Fibroblast of the conjunctiva (primary cell): ENCODE results near the gene NUTM2G.
"Not testable (repeated sequence)": the region's sequence is repeated elsewhere in the genome, so short reads cannot be mapped to it uniquely, and the experiment has no call there.

Source experiments
- DNase-seq: peaks from one replicate; pipeline ENCODE4 v3.0.0-alpha.2; 2010; ENCODE audit warnings: low read depth

The NUTM2G gene

DNA sequence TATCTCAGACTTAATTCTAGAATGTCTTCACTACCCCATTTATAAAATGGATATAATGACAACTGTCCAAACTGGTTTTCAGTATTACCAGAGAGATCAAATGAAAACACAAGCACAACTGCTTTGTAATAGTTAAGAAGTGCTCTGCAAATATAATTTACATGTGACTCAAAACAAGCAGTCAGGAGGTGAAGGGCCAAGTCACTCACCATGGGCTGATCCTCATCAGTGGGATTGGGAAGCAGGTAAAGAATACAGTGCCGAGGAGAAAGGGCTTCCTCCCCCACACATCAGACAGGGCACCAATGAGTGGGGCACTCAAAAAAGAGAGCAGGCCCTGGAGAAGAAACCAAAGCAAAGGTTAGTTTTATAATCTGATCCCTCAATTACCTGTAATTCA lies 20.7 kb downstream of the NUTM2G start:
- not testable (repeated sequence) for DNase-seq

DNA sequence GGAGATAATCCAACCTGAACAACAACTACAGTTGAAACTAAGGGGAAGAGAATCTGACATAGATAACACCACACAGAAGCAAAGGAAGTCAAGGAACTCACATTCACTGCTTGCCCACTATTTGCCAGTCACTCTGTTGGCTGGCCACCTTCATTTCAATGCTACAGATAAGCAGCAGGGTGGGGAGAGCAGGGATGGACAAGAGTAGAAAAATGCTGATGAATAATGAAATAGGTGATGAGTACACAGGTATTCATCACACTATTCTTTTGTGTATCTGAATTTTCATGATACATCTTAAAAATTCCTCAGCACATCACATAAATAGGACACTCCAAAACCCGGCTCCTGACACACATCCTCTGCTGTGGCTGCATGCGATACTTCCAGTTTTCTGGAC lies 21.9 kb downstream of the NUTM2G start:
- not testable (repeated sequence) for DNase-seq

DNA sequence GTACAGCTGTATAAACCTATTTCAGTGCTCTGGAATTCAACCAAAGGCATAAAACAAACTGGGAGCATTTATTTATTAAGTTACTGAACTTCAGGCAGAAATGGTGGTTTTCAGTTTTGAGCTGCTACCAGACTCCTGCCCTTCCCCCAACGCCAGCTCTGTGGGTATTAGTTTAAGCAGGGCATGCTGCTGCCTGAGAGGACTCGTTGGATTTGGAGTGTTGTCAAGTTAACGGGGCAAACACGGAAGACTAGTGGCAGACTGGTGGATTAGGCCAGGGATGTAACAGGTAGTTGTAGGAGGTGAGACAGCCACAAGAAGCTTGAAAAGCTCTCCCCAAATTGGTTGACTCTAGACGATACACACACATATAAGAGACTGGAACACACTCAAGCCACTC lies 38.9 kb downstream of the NUTM2G start:
- not testable (repeated sequence) for DNase-seq

DNA sequence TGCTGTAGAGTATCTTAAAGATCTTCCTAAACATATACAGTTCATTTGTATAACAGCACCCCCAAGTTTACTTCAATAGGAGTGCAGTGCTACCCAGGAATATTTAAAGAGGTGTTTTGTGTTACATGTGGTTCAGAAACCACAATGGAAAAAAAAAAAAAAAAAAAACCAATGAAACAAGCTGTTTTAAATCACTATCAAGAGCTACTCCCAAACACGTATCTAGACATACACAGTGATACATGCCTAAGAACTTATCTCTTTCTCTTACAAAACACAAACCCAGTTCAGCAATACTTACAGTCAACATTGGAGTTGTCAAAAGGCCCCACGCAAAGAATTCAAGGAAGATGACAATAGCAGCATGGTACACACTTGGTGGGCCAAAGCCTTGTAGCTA lies 43.9 kb downstream of the NUTM2G start:
- not testable (repeated sequence) for DNase-seq

DNA sequence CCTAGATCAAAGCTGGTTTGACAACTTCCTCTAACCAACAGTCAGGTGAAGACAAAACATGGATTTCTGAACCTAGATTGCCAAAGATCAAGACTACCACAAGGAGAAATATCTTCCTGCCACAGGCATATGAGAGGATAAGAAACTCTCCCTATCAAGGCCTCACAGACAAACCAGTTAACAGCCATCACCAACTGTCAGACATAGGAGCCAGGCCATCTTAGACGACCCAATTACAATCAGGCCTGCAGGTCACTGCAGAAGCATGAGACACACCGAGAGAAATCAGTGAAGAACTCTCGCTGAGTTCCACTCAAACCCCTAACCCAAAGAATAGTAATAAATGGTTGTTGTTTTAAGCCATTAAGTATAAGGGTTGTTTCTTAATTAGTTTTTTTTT lies 45.4 kb downstream of the NUTM2G start:
- not testable (repeated sequence) for DNase-seq

DNA sequence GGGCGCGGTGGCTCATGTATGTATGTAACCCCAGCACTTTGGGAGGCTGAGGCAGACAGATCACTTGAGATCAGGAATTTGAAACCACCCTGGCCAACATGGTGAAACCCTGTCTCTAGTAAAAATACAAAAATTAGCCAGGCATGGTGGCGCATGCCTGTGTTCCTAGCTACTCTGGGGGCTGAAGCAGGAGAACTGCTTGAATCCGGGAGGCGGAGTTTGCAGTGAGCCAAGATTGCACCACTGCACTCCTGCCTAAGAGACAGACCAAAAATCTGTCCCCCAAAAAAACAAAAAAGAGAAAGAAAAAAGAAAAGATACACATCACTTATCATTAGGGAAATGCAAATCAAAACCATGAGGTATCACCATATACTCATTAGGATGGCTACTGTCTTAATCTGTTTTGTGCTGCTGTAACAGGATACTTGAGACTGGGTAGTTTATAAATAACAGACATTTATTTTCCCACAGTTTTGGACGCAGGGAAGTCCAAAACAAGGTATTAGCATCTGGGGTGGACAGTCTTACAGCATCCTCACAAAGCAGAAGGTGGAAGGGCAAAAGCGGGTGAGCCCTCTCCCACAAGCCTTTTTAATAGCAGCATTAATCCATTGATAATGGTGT lies 55.0 kb downstream of the NUTM2G start:
- not testable (repeated sequence) for DNase-seq

DNA sequence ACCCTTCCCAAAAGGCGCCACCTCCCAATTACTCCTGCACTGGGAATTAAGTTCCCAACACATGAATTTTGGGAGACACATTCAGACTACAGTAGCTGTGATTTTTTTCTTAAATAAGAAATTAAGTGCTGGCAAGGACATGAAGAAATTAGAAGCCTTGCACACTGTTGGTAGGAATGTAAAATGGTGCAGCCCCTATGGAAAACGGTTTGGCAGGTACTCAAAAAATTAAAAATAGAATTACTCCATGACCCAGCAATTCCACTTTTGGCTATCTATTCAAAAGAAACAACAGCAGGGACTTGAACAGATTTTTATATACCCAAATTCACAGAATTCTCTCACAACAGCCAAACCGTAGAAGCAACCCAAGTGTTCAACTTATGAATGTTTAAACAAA lies 55.5 kb downstream of the NUTM2G start:
- DNase-seq = not testable (repeated sequence)

DNA sequence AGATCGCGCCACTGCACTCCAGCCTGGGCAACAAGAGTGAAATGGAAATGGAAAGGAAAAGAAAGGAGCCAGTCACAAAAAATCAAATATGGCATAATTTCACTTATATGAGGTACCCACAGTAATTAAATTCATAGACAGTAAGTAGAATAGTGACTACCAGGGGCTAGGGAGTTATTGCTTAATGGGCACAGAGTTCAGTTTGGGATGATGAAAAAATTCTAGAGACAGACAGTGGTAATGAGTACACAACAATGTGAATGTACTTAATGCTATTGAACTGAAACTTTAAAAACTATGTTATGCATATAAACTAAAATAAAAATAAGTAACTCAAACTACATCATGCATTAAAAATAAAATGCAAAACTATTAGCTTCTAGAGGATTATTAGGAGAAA lies 56.2 kb downstream of the NUTM2G start:
- not testable (repeated sequence) for DNase-seq
